Measurements from ENCODE around the gene XPO6.

The XPO6 gene

GRCh38 chr16:28051486-28051885 lies 160.3 kb downstream of the XPO6 start:
- DNase-seq (ENCODE audit: low read depth), result no peak
- no peak overlapping the region for H3K4me3 ChIP-seq (ENCODE audit: low read length)
- no peak for TF ChIP-seq CTCF (conservative IDR thresholded peaks at IDR 0.05; ENCODE audit: low read length)

Data from AG10803 (cell line).